GM13976 (cell line): Measurements from ENCODE around the gene XKR8.

Source experiments
- DNase-seq: peaks from one replicate; pipeline ENCODE4 v3.0.0; 2012; ENCODE audit warnings: low spot score
- CTCF ChIP-seq: IDR thresholded peaks from 2 replicates; pipeline ENCODE4 v1.5.1; 2012; ENCODE audit warnings: borderline replicate concordance, mild to moderate bottlenecking; ENCODE audit not compliant: insufficient read depth; ENCODE audit errors: extremely low read depth, missing control alignments, control extremely low read depth
- in situ Hi-C: fragments of 300-500 bp; cut with MboI; formaldehyde crosslinking; loops from one replicate; pipeline ENCODE4 v1.12.0; 2022; ENCODE audit warnings: low sequenced_read_pairs, mixed read lengths, inconsistent platforms; ENCODE audit not compliant: unreplicated experiment

The XKR8 gene

GRCh38 chr1:27979859-27980201 lies 20.1 kb downstream of the XKR8 start:
- in situ Hi-C loops, result loop anchor here (10.0 kb wide), 1 partner anchor 125 kb away; no protein-coding TSS in a partner anchor
- TF ChIP-seq CTCF, result no peak
- DNase-seq, result no peak

- in situ Hi-C loops, result loop anchor here (10.0 kb wide), 1 partner anchor 126 kb away; no protein-coding TSS in a partner anchor
- no peak for TF ChIP-seq CTCF
- no peak for DNase-seq
Observed at GRCh38 chr1:27980216-27980845, 20.6 kb downstream of the XKR8 start.

- in situ Hi-C loops, result loop anchor here (10.0 kb wide), 1 partner anchor 126 kb away; no protein-coding TSS in a partner anchor
- no peak for TF ChIP-seq CTCF
- no peak for DNase-seq
Observed at GRCh38 chr1:27981145-27981544, 21.4 kb downstream of the XKR8 start.

GRCh38 chr1:27990920-27991537 lies 31.3 kb downstream of the XKR8 start:
- DNase-seq, result no peak
- in situ Hi-C loops, result no loop called here
- no peak for TF ChIP-seq CTCF

- in situ Hi-C loops, result no loop called here
- no peak for DNase-seq
- no peak for TF ChIP-seq CTCF
Observed at GRCh38 chr1:27992276-27992675, 32.5 kb downstream of the XKR8 start.

- in situ Hi-C loops, result no loop called here
- no peak for DNase-seq
- TF ChIP-seq CTCF, result no peak
Observed at GRCh38 chr1:27993241-27993640, 33.5 kb downstream of the XKR8 start.
